ENCODE results near the gene MAFG. TPM values are rescaled to one million over a fixed set of nuclear protein-coding genes. Genes with fewer than 3 reads are reported as not detected.

The MAFG gene
- total and polyA plus RNA-seq, 2 of the 13 experiments (the other 11 are each of a cell fraction or from before 2014, with no cell fraction given), result 14.5 to 20.0 TPM

- TF ChIP-seq PAXIP1 (CRISPR knock-in tag; conservative IDR thresholded peaks at IDR 0.05) (no peak), ZNF343 (CRISPR knock-in tag; IDR thresholded peaks at IDR 0.05) (no peak; the same call in 1 of the 2 replicates), ZNF232 (CRISPR knock-in tag; IDR thresholded peaks at IDR 0.05; ENCODE audit: borderline replicate concordance) (no peak), ZNF34 (CRISPR knock-in tag; IDR thresholded peaks at IDR 0.05; ENCODE audit: borderline replicate concordance) (no peak), LBX2 (CRISPR knock-in tag; IDR thresholded peaks at IDR 0.05; ENCODE audit: borderline replicate concordance) (no peak), ISL2 (CRISPR knock-in tag; IDR thresholded peaks at IDR 0.05) (peak; percentile 6; the same call in 1 of the 2 replicates), JDP2 (CRISPR knock-in tag; IDR thresholded peaks at IDR 0.05; ENCODE audit: borderline replicate concordance) (peak; percentile 39; the same call in 1 of the 2 replicates), AHDC1 (CRISPR knock-in tag; IDR thresholded peaks at IDR 0.05; ENCODE audit: borderline replicate concordance) (no peak), HDAC1 (CRISPR knock-in tag; IDR thresholded peaks at IDR 0.05) (no peak; the same call in 1 of the 2 replicates), NONO (IDR thresholded peaks at IDR 0.05) (no peak), NONO (CRISPR knock-in tag; conservative IDR thresholded peaks at IDR 0.05) (peak; percentile 81), FLYWCH1 (CRISPR knock-in tag; IDR thresholded peaks at IDR 0.05) (0 out of 2 replicates have a peak, but pooled peaks have one; percentile 4), HIVEP1 (CRISPR knock-in tag; IDR thresholded peaks at IDR 0.05) (peak; percentile 49; the same call in 1 of the 2 replicates), MAFG (CRISPR knock-in tag; IDR thresholded peaks at IDR 0.05) (no peak), CBX1 (IDR thresholded peaks at IDR 0.05; ENCODE audit: low read depth) (no peak), GABPA (IDR thresholded peaks at IDR 0.05; ENCODE audit: low read depth, low read length) (no peak), GABPA (CRISPR knock-in tag; IDR thresholded peaks at IDR 0.05; ENCODE audit: low read depth) (no peak), ZSCAN29 (CRISPR knock-in tag; conservative IDR thresholded peaks at IDR 0.05) (no peak), RAD51 (IDR thresholded peaks at IDR 0.05; ENCODE audit: borderline replicate concordance) (no peak)
Measured at GRCh38 chr17:81959362-81960129, 32.0 kb upstream of the MAFG start (continued).

Data from HepG2 (cell line).